ENCODE data around the gene CNPY1. TPM values are rescaled to one million over a fixed set of nuclear protein-coding genes. Genes with fewer than 3 reads are reported as not detected.

The CNPY1 gene
- total RNA-seq, 2 donors from 2014 or later = not detected

DNA sequence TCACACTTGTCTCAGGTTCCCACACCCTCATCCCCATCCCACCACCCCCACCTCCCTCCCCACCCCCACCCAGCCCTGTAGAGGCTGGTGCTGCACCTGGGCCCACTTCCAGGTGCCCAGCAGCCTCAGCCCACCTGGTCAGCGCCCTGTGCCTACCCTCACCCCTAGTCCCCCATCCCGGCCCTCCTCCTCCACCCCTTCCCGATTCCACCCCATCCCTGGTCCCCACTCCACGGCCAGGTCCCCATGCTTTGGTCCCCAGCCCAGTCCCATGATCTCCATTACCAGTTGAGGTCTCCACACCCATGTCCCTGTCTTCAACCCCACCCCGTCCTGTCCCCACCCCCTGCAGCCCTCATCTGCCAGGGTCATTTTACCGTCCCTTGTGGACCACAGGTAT is 24.6 kb upstream of the CNPY1 start:
- no peak for TF ChIP-seq CTCF (IDR thresholded peaks at IDR 0.05)
- no peak for DNase-seq
- intact Hi-C loops (cut with DNase I) = no loop called here
- H3K9ac ChIP-seq (ENCODE audit: low read depth in 2 of 2, low read length in 2 of 2) = no peak overlapping the region
- H3K4me1 ChIP-seq = no peaks in the 10 kb centered on the region
- no peaks in the 10 kb centered on the region for H3K36me3 ChIP-seq
- no peaks in the 10 kb centered on the region for H3K9me3 ChIP-seq
- H3K27ac ChIP-seq = no peak overlapping the region
- H3K4me3 ChIP-seq = no peak overlapping the region
- H3K27me3 ChIP-seq = no peaks in the 10 kb centered on the region

GRCh38 chr7:155570171-155570958 is 24.0 kb upstream of the CNPY1 start:
- no peak for DNase-seq

GRCh38 chr7:155569681-155570080 is 23.3 kb upstream of the CNPY1 start:
- H3K4me1 ChIP-seq = no peaks in the 10 kb centered on the region
- no peaks in the 10 kb centered on the region for H3K36me3 ChIP-seq
- intact Hi-C loops (cut with DNase I) = no loop called here
- no peak for TF ChIP-seq CTCF (IDR thresholded peaks at IDR 0.05)
- H3K27ac ChIP-seq = no peak overlapping the region
- no peak overlapping the region for H3K9ac ChIP-seq (ENCODE audit: low read depth in 2 of 2, low read length in 2 of 2)
- H3K4me3 ChIP-seq = no peak overlapping the region
- H3K27me3 ChIP-seq = no peaks in the 10 kb centered on the region
- no peaks in the 10 kb centered on the region for H3K9me3 ChIP-seq
- DNase-seq = no peak

More at GRCh38 chr7:155570171-155570958, 24.0 kb upstream of the CNPY1 start:
- Histone ChIP-seq H3K4me3 (no peak overlapping the region), H3K9ac (ENCODE audit: low read depth in 2 of 2, low read length in 2 of 2) (no peak overlapping the region), H3K27me3 (no peaks in the 10 kb centered on the region), H3K36me3 (no peaks in the 10 kb centered on the region), H3K9me3 (no peaks in the 10 kb centered on the region), H3K4me1 (no peaks in the 10 kb centered on the region), H3K27ac (no peak overlapping the region)
- intact Hi-C loops (cut with DNase I) = no loop called here
- no peak for TF ChIP-seq CTCF (IDR thresholded peaks at IDR 0.05)

GRCh38 chr7:155568842-155569494 is 22.6 kb upstream of the CNPY1 start:
- intact Hi-C loops (cut with DNase I) = no loop called here
- H3K27ac ChIP-seq = no peak overlapping the region
- no peak overlapping the region for H3K9ac ChIP-seq (ENCODE audit: low read depth in 2 of 2, low read length in 2 of 2)
- no peaks in the 10 kb centered on the region for H3K36me3 ChIP-seq
- no peak for DNase-seq
- no peaks in the 10 kb centered on the region for H3K4me1 ChIP-seq
- H3K27me3 ChIP-seq = no peaks in the 10 kb centered on the region
- no peak overlapping the region for H3K4me3 ChIP-seq
- H3K9me3 ChIP-seq = no peaks in the 10 kb centered on the region
- TF ChIP-seq CTCF (IDR thresholded peaks at IDR 0.05) = no peak

DNA sequence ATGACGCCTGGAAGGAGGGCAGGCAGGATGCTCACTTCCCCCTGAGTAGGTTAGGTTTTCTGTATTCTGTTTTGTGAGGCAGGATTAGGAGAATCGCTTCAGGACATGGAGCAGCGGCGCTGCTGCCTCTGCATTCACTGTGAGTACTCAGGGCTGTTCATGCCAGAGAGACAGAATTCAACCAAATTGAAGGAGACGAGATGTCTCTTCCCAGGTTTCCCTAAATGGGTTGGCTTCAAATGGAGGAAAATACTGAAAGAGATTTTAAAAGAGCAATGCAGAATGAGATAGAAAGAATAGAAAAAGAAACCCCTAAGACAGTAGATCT is 21.9 kb upstream of the CNPY1 start:
- H3K36me3 ChIP-seq = no peaks in the 10 kb centered on the region
- no peaks in the 10 kb centered on the region for H3K9me3 ChIP-seq
- H3K27me3 ChIP-seq = no peaks in the 10 kb centered on the region
- intact Hi-C loops (cut with DNase I) = no loop called here
- DNase-seq = no peak
- H3K27ac ChIP-seq = no peak overlapping the region
- H3K4me3 ChIP-seq = no peak overlapping the region
- no peaks in the 10 kb centered on the region for H3K4me1 ChIP-seq
- TF ChIP-seq CTCF (IDR thresholded peaks at IDR 0.05) = no peak
- no peak overlapping the region for H3K9ac ChIP-seq (ENCODE audit: low read depth in 2 of 2, low read length in 2 of 2)
